ENCODE measurements around the gene FRMPD3.

The FRMPD3 gene

DNA sequence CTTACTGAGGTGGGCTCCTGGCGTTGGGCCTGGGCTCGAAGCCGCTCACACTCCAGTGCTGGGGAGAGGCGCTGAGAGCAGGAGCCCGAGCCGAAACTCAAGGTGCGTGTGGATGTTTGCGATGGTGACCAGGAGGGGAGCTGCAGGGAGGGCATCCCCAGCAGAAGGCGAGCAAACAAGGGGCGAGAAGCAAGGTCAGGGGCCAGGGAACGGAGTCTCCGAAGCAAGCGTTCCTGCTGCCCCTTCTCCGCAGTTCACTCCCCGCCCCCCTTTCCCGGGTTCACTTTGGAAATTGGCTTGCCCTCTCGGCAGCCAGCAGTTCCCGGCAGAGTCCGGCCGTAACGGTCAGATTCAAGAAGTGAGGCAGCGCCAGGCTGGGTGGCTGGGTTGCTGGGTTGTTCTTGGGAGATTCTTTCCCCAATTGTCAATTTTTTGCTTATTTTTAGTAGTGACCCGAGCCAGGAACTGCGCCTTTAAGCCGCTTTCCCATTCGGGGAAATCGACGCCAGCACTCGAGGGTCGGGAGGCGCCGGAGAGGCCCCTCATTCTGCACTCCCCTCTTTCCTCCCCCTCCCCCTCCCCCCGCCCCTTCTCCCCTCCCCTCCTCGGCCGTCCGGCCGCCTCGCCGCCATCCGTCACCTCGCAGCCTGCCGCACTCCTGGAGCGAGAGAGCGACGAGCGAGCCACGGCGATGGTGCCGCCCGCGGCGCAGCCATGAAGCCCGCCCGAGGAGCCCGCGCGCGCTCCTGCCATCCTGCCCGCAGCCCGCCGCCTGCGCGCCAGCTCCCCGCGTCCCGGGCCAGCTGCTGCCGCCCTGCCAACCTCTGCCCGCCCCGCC lies at the start of gene FRMPD3:
FRMPD3 (plus strand) TSS at position 655 of the 838 bp plus-strand sequence. CDS start 76,937 bp downstream, outside the sequence.
- Histone ChIP-seq H3K27ac (no peak within 1 kb of the TSS), H3K4me3 (ENCODE audit: low read depth in 1 of 2, low read length in 1 of 2) (no peak within 1 kb of the TSS), H3K36me3 (no peaks in the 10 kb centered on the region), H3K9me3 (no peaks in the 10 kb centered on the region), H3K4me1 (ENCODE audit: control insufficient read depth in 1 of 2, insufficient read depth in 1 of 2, low read depth in 1 of 2, low read length in 1 of 2) (no peaks in the 10 kb centered on the region), H3K27me3 (peaks cover 87% of the 10 kb centered on the region)
- TF ChIP-seq, protein P1, sequence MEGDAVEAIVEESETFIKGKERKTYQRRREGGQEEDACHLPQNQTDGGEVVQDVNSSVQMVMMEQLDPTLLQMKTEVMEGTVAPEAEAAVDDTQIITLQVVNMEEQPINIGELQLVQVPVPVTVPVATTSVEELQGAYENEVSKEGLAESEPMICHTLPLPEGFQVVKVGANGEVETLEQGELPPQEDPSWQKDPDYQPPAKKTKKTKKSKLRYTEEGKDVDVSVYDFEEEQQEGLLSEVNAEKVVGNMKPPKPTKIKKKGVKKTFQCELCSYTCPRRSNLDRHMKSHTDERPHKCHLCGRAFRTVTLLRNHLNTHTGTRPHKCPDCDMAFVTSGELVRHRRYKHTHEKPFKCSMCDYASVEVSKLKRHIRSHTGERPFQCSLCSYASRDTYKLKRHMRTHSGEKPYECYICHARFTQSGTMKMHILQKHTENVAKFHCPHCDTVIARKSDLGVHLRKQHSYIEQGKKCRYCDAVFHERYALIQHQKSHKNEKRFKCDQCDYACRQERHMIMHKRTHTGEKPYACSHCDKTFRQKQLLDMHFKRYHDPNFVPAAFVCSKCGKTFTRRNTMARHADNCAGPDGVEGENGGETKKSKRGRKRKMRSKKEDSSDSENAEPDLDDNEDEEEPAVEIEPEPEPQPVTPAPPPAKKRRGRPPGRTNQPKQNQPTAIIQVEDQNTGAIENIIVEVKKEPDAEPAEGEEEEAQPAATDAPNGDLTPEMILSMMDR (IDR thresholded peaks at IDR 0.05): no peak

DNA sequence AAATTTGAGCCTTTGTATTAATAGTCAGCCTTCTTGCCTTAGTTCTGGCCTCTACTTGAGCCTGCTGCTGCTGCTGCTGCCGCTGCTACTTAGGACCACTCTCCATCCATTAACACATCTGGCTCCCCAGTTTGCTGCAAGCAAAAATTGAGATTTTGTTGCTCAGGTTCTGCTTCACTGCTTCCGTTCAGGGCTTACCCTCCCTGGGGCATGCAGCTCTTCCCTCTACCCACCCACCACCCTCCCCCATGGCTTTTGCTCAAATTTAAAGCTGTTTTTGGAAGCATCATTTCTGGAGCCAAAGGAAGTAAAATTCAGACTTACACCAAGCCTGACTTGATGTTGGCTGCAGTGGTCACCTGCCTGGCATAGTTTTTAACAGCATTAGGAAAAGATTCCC lies 28.9 kb upstream of the FRMPD3 start:
- no peaks in the 10 kb centered on the region for H3K9me3 ChIP-seq
- no peaks in the 10 kb centered on the region for H3K27me3 ChIP-seq
- H3K4me1 ChIP-seq (ENCODE audit: control insufficient read depth in 1 of 2, insufficient read depth in 1 of 2, low read depth in 1 of 2, low read length in 1 of 2): no peaks in the 10 kb centered on the region
- H3K27ac ChIP-seq: no peak overlapping the region
- H3K36me3 ChIP-seq: no peaks in the 10 kb centered on the region
- no peak overlapping the region for H3K4me3 ChIP-seq (ENCODE audit: low read depth in 1 of 2, low read length in 1 of 2)
- TF ChIP-seq, protein P1 (IDR thresholded peaks at IDR 0.05): no peak

DNA sequence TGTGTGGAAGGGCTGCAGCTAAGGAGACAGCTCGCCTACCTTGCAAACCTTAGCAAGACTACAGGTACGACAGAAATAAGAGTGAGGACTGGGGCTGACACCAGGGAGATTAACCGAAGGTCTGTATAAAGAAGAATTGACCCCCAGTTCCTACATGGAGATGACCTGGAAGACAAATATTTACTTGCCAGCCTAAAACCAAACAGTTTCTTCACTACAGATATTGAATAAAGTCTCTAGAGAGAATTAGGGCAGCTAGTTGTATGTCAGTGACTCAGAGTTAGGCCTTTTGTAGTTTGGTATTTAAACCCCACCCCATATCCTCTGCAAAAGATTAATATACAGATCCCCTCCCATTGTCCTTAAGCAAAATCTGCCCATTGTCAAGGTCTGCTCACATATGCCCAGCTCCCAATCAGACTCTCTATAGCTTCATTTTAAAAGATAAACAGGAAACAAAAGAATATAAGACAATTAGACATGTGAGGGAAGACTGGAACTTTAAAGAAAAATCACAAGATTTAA lies 28.1 kb upstream of the FRMPD3 start:
- TF ChIP-seq, protein P1 (IDR thresholded peaks at IDR 0.05): no peak
- Histone ChIP-seq H3K4me1 (ENCODE audit: control insufficient read depth in 1 of 2, insufficient read depth in 1 of 2, low read depth in 1 of 2, low read length in 1 of 2) (no peaks in the 10 kb centered on the region), H3K4me3 (ENCODE audit: low read depth in 1 of 2, low read length in 1 of 2) (no peak overlapping the region), H3K9me3 (no peaks in the 10 kb centered on the region), H3K27me3 (no peaks in the 10 kb centered on the region), H3K36me3 (no peaks in the 10 kb centered on the region), H3K27ac (no peak overlapping the region)

DNA sequence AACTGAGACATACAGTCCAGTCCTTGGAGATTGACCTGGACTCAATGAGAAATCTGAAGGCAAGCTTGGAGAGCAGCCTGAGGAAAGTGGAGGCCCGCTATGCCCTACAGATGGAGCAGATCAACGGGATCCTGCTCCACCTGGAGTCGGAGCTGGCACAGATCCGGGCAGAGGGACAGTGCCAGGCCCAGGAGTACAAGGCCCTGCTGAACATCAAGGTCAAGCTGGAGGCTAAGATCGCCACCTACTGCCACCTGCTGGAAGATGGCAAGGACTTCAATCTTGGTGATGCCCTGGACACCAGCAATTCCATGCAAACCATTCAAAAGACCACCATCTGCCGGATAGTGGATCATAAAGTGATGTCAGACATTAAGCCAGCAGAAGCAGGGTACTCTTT lies 20.4 kb upstream of the FRMPD3 start:
- no peak overlapping the region for H3K4me3 ChIP-seq (ENCODE audit: low read depth in 1 of 2, low read length in 1 of 2)
- TF ChIP-seq, protein P1 (IDR thresholded peaks at IDR 0.05): no peak
- H3K36me3 ChIP-seq: no peaks in the 10 kb centered on the region
- no peaks in the 10 kb centered on the region for H3K4me1 ChIP-seq (ENCODE audit: control insufficient read depth in 1 of 2, insufficient read depth in 1 of 2, low read depth in 1 of 2, low read length in 1 of 2)
- H3K9me3 ChIP-seq: no peaks in the 10 kb centered on the region
- H3K27ac ChIP-seq: no peak overlapping the region
- no peaks in the 10 kb centered on the region for H3K27me3 ChIP-seq

DNA sequence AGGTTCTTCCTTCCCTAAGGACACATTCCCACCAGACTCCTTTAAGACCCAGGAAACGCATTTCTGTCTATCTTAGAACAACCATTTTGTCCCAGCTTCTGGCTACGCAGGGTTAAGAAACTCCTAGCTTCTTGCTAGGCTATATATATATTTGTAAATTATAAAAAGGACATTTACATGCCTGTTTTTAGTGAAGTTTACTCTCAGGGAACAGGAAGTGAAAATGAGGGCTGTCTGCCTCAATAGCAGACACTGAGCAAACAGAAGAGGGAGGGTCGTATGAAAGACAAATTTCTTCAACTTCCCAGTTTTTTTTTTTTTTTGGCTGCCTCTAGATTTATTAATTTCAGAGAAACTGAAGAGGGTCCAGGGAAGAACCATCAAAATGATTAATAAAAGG lies 9.3 kb upstream of the FRMPD3 start:
- H3K9me3 ChIP-seq: no peaks in the 10 kb centered on the region
- H3K36me3 ChIP-seq: no peaks in the 10 kb centered on the region
- no peak overlapping the region for H3K27ac ChIP-seq
- H3K4me1 ChIP-seq (ENCODE audit: control insufficient read depth in 1 of 2, insufficient read depth in 1 of 2, low read depth in 1 of 2, low read length in 1 of 2): no peaks in the 10 kb centered on the region
- H3K27me3 ChIP-seq: no peaks in the 10 kb centered on the region
- no peak overlapping the region for H3K4me3 ChIP-seq (ENCODE audit: low read depth in 1 of 2, low read length in 1 of 2)
- TF ChIP-seq, protein P1 (IDR thresholded peaks at IDR 0.05): no peak
